Measurements from ENCODE around the gene CENPN.

Gene CENPN

GRCh38 chr16:81006813-81007695 lies at the start of gene CENPN, which contains the start of gene CMC2:
Gene CENPN (plus strand): TSS chr16:81007214. CDS start chr16:81011940, 4,726 bp downstream.
Gene CMC2 (minus strand): TSS chr16:81006885. CDS start chr16:80997394, 9,491 bp downstream.
- DNase-seq (ENCODE audit: low spot score): peak; percentile 99

- DNase-seq (ENCODE audit: low spot score): no peak
These were observed 48.7 kb upstream of the CENPN start for GRCh38 chr16:80958284-80958683.

- DNase-seq (ENCODE audit: low spot score): no peak
These were observed 44.1 kb upstream of the CENPN start for GRCh38 chr16:80962879-80963278.

GRCh38 chr16:80964351-80964750 lies 42.7 kb upstream of the CENPN start:
- DNase-seq (ENCODE audit: low spot score): no peak

GRCh38 chr16:80966617-80967016 lies 40.4 kb upstream of the CENPN start:
- no peak for DNase-seq (ENCODE audit: low spot score)

GRCh38 chr16:80968386-80969113 lies 38.5 kb upstream of the CENPN start:
- no peak for DNase-seq (ENCODE audit: low spot score)

- DNase-seq (ENCODE audit: low spot score): no peak
These were observed 37.9 kb upstream of the CENPN start for GRCh38 chr16:80969114-80969484.

- DNase-seq (ENCODE audit: low spot score): no peak
These were observed 35.2 kb upstream of the CENPN start for GRCh38 chr16:80971819-80972218.

- DNase-seq (ENCODE audit: low spot score): no peak
These were observed 34.4 kb upstream of the CENPN start for GRCh38 chr16:80972611-80973010.

GRCh38 chr16:80973991-80974390 lies 33.0 kb upstream of the CENPN start:
- no peak for DNase-seq (ENCODE audit: low spot score)

GRCh38 chr16:80974649-80975376 lies 32.2 kb upstream of the CENPN start:
- no peak for DNase-seq (ENCODE audit: low spot score)

- no peak for DNase-seq (ENCODE audit: low spot score)
These were observed 30.1 kb upstream of the CENPN start for GRCh38 chr16:80976946-80977345.

- peak; percentile 27 for DNase-seq (ENCODE audit: low spot score)
These were observed 25.9 kb upstream of the CENPN start for GRCh38 chr16:80981103-80981502.

GRCh38 chr16:80982646-80983045 lies 24.4 kb upstream of the CENPN start:
- DNase-seq (ENCODE audit: low spot score): no peak

GRCh38 chr16:80984124-80984892 lies 22.7 kb upstream of the CENPN start:
- DNase-seq (ENCODE audit: low spot score): no peak

GRCh38 chr16:80985611-80986010 lies 21.4 kb upstream of the CENPN start:
- no peak for DNase-seq (ENCODE audit: low spot score)

GRCh38 chr16:80986557-80986956 lies 20.5 kb upstream of the CENPN start:
- no peak for DNase-seq (ENCODE audit: low spot score)

- no peak for DNase-seq (ENCODE audit: low spot score)
These were observed 18.3 kb upstream of the CENPN start for GRCh38 chr16:80988756-80989155.

GRCh38 chr16:80989801-80990200 lies 17.2 kb upstream of the CENPN start:
- no peak for DNase-seq (ENCODE audit: low spot score)

GRCh38 chr16:80990577-80990976 lies 16.4 kb upstream of the CENPN start:
- no peak for DNase-seq (ENCODE audit: low spot score)

- no peak for DNase-seq (ENCODE audit: low spot score)
These were observed 16.0 kb upstream of the CENPN start for GRCh38 chr16:80990978-80991377.
